Measurements from ENCODE around the gene PHLPP1. TPM values are rescaled to one million over a fixed set of nuclear protein-coding genes. Genes with fewer than 3 reads are reported as not detected.

Gene PHLPP1
- total RNA-seq, 6 donors from 2014 or later = 8.2 to 15.5 (median 13.2) TPM

DNA sequence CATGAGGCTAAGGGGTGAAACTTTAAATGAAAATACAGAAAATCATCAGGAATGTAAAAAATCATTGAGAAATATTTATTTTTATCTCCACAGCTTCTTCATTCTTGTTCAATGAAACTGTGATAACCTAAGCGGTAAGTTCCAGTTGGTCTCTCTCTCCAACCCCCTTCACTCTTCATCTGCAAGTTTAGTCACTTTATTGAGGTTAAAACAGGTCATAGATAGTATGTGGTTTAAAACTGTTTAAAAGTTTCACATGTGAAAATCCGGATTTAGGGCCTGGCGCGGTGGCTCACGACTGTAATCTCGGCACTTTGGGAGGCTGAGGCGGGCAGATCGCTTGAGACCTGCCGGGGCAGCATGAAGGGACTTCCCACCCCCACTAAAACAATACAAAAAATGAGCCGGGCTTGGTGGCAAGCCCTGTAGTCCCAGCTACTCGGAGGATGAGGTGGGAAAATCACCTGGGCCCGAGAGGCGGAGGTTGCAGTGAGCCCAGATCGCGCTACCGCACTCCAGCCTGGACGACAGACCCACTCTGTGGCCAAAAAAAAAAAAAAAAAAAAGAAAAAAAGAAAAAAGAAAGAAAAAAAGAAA lies 1.6 kb upstream of the PHLPP1 start:
- 91 to 93% methylated on average over 17 of the region's 17 CpGs for WGBS, 2 donors
- DNase-seq = peak in 1 of 2 donors; percentile 18
- no peak for ATAC-seq (ENCODE audit: low FRiP score in 2 of 2)
- Histone ChIP-seq H3K9me3 (no peaks in the 10 kb centered on the region), H3K36me3 (no peaks in the 10 kb centered on the region), H3K27ac (no peak overlapping the region), H3K27me3 (no peaks in the 10 kb centered on the region), H3K4me1 (peaks cover 0 to 26% (median 12%) of the 10 kb centered on the region in 4 donors), H3K4me3 (no peak overlapping the region)
- TF ChIP-seq POLR2A (IDR thresholded peaks at IDR 0.05) = no peak
- TF ChIP-seq, protein P1, sequence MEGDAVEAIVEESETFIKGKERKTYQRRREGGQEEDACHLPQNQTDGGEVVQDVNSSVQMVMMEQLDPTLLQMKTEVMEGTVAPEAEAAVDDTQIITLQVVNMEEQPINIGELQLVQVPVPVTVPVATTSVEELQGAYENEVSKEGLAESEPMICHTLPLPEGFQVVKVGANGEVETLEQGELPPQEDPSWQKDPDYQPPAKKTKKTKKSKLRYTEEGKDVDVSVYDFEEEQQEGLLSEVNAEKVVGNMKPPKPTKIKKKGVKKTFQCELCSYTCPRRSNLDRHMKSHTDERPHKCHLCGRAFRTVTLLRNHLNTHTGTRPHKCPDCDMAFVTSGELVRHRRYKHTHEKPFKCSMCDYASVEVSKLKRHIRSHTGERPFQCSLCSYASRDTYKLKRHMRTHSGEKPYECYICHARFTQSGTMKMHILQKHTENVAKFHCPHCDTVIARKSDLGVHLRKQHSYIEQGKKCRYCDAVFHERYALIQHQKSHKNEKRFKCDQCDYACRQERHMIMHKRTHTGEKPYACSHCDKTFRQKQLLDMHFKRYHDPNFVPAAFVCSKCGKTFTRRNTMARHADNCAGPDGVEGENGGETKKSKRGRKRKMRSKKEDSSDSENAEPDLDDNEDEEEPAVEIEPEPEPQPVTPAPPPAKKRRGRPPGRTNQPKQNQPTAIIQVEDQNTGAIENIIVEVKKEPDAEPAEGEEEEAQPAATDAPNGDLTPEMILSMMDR (IDR thresholded peaks at IDR 0.05) = no peak
- no peak for TF ChIP-seq EP300 (IDR thresholded peaks at IDR 0.05)
- TF ChIP-seq POLR2AphosphoS5 (IDR thresholded peaks at IDR 0.05) = no peak

- Histone ChIP-seq H3K4me3 (peak overlapping the region; percentile 81 to 90 (median 82)), H3K9me3 (no peaks in the 10 kb centered on the region), H3K27me3 (no peaks in the 10 kb centered on the region), H3K36me3 (no peaks in the 10 kb centered on the region), H3K4me1 (peaks cover 0 to 37% (median 17%) of the 10 kb centered on the region in 4 donors), H3K27ac (peak overlapping the region; percentile 92 to 99 (median 98))
- DNase-seq (peak; percentile 97 to 100), ATAC-seq (ENCODE audit: low FRiP score in 2 of 2) (peak; percentile 96 to 100)
- WGBS, 2 donors = 4 to 10% methylated on average over 10 to 47 of the region's 50 CpGs
- TF ChIP-seq POLR2A (IDR thresholded peaks at IDR 0.05) (no peak), EP300 (IDR thresholded peaks at IDR 0.05) (peak in 1 of 4 donors; percentile 48), POLR2AphosphoS5 (IDR thresholded peaks at IDR 0.05) (peak; percentile 62 to 78)
- TF ChIP-seq, protein P1 (IDR thresholded peaks at IDR 0.05) = peak; percentile 55 to 92 (median 74)
Measured at GRCh38 chr18:62714671-62715435, 488 bp upstream of the PHLPP1 start.

DNA sequence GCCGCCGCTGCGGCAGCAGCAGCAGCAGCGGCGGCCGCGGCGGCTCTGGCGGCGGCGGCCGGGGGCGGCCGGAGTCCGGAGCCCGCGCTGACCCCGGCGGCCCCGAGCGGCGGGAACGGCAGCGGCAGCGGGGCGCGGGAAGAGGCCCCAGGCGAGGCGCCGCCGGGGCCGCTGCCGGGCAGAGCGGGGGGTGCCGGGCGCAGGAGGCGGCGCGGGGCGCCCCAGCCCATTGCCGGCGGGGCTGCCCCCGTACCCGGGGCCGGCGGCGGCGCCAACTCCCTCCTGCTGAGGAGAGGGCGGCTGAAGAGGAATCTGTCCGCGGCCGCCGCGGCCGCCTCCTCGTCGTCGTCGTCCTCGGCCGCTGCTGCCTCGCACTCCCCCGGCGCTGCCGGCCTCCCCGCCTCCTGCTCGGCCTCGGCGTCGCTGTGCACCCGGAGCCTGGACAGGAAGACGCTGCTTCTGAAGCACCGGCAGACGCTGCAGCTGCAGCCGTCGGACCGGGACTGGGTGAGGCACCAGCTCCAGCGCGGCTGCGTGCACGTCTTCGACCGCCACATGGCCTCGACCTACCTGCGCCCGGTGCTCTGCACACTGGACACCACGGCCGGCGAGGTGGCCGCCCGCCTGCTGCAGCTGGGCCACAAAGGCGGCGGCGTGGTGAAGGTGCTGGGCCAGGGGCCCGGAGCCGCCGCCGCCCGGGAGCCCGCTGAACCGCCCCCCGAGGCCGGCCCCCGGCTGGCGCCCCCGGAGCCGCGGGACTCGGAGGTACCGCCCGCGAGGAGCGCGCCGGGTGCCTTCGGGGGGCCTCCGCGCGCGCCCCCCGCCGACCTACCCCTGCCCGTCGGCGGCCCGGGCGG lies 646 bp downstream of the PHLPP1 start:
- ATAC-seq (ENCODE audit: low FRiP score in 2 of 2) = peak in 1 of 2 donors; percentile 1
- no peaks in the 10 kb centered on the region for H3K27me3 ChIP-seq
- 0 to 3% methylated on average over 2 to 22 of the region's 127 CpGs for WGBS, 2 donors
- H3K36me3 ChIP-seq = no peaks in the 10 kb centered on the region
- H3K4me3 ChIP-seq = peak overlapping the region; percentile 81 to 90 (median 82)
- H3K27ac ChIP-seq = peak overlapping the region; percentile 92 to 99 (median 98)
- H3K9me3 ChIP-seq = no peaks in the 10 kb centered on the region
- TF ChIP-seq POLR2A (IDR thresholded peaks at IDR 0.05) (peak in 1 of 4 donors; percentile 37), EP300 (IDR thresholded peaks at IDR 0.05) (no peak), POLR2AphosphoS5 (IDR thresholded peaks at IDR 0.05) (peak in 1 of 2 donors; percentile 36)
- TF ChIP-seq, protein P1 (IDR thresholded peaks at IDR 0.05) = no peak
- DNase-seq = peak; percentile 45 to 94
- peaks cover 0 to 37% (median 17%) of the 10 kb centered on the region in 4 donors for H3K4me1 ChIP-seq

DNA sequence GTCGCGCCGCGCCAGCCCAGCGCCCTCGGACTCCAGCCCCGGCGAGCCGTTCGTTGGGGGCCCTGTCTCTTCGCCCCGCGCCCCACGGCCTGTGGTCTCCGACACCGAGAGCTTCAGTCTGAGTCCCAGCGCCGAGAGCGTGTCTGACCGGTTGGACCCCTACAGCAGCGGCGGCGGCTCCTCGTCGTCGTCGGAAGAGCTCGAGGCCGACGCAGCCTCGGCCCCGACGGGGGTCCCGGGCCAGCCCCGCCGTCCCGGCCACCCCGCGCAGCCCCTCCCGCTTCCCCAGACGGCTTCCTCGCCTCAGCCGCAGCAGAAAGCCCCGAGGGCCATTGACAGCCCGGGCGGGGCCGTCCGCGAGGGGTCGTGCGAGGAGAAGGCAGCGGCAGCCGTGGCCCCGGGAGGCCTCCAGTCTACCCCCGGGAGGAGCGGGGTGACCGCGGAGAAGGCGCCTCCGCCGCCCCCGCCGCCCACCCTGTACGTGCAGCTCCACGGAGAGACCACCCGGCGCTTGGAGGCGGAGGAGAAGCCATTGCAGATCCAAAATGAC lies 1.4 kb downstream of the PHLPP1 start:
- peaks cover 0 to 37% (median 17%) of the 10 kb centered on the region in 4 donors for H3K4me1 ChIP-seq
- 3% methylated on average over 15 of the region's 68 CpGs; no CpG with 5 or more reads in 1 of the 2 donors for WGBS, 2 donors
- DNase-seq = peak; percentile 53 to 91

More for the DNA sequence above, 1.4 kb downstream of the PHLPP1 start:
- Histone ChIP-seq H3K27me3 (no peaks in the 10 kb centered on the region), H3K36me3 (no peaks in the 10 kb centered on the region), H3K4me3 (peak overlapping the region; percentile 71 to 90 (median 82)), H3K27ac (peak overlapping the region; percentile 76 to 99 (median 98)), H3K9me3 (no peaks in the 10 kb centered on the region)
- TF ChIP-seq POLR2AphosphoS5 (IDR thresholded peaks at IDR 0.05) (no peak), POLR2A (IDR thresholded peaks at IDR 0.05) (no peak)
- TF ChIP-seq, protein P1 (IDR thresholded peaks at IDR 0.05) = peak in 1 of 6 experiments; percentile 44
- no peak for ATAC-seq (ENCODE audit: low FRiP score in 2 of 2)

Data from upper lobe of left lung (tissue), 6 donors.